GM12872 (cell line): ENCODE results near the gene EPHA2.

Experiments
- TF ChIP-seq, protein P1 (sequence below): IDR thresholded peaks from 3 replicates; pipeline ENCODE4 v1.5.1; 2011; ENCODE audit warnings: low read depth, mild to moderate bottlenecking, low read length, moderate library complexity; ENCODE audit not compliant: insufficient read depth

EPHA2 gene

DNA sequence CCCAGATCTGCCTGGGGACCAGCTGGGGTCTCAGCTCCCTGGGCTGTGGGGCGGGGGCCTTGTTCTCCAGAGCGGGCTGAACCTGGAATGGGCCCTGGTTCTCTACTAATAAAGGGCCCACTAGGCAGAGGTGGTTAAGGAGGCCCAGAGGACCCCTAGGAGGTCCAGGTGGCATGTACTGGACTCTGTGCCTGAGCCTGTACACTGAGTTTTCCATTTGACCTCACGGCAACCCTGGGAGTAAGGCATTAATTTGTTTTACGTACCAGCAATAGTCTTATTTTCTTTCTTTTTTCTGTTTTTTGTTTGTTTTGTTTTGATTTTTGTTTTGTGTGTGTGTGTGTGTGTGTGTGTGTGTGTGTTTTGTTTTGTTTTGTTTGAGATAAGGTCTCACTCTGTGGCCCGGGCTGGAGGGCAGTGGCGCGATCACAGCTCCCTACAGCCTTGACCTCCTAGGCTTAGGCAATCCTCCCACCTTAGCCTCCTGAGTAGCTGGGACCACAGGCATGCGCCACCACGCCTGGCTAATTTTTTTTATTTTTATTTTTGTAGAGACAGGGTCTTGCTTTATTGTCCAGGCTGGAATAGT is 62.9 kb downstream of the EPHA2 start:
- TF ChIP-seq, protein P1, sequence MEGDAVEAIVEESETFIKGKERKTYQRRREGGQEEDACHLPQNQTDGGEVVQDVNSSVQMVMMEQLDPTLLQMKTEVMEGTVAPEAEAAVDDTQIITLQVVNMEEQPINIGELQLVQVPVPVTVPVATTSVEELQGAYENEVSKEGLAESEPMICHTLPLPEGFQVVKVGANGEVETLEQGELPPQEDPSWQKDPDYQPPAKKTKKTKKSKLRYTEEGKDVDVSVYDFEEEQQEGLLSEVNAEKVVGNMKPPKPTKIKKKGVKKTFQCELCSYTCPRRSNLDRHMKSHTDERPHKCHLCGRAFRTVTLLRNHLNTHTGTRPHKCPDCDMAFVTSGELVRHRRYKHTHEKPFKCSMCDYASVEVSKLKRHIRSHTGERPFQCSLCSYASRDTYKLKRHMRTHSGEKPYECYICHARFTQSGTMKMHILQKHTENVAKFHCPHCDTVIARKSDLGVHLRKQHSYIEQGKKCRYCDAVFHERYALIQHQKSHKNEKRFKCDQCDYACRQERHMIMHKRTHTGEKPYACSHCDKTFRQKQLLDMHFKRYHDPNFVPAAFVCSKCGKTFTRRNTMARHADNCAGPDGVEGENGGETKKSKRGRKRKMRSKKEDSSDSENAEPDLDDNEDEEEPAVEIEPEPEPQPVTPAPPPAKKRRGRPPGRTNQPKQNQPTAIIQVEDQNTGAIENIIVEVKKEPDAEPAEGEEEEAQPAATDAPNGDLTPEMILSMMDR = no peak

DNA sequence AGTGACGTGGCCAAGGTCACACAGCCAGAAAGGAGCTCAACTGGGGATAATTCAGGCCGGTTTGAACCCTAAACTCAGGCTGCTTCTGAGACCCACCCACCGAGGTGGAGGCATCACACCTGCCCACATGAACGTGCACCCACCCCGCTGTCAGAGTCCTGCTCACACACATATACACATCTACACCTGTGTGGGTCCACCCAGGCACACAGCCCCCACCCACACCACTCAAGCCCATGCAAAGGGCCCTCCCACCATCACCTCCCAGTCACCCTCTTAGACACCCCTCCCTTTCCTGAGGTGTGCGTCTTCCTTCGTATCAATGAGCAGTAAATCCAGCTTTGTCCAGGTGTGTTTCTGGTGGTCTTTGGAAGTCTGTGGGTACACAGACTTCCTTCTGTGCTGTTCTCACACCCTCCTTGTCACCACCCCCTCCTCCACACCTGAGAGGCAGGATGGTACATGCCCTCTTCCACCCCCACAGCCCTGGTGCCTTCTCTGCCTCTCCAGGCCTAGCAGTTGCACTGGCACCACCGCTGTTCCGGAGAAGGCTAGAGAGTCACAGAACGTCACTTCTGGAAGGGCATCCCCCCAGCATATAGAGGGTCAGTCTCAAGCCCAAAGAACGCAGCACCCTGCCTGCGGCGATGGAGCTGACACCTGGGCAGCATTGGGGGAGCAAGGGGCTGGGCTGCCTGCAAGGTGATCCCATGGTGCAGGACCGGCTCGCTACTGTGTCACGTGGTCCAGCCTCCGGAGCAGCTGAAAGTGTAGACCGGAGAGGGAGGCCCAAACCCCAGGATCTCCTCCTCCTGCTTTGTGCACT is 63.6 kb downstream of the EPHA2 start:
- TF ChIP-seq, protein P1 = no peak

DNA sequence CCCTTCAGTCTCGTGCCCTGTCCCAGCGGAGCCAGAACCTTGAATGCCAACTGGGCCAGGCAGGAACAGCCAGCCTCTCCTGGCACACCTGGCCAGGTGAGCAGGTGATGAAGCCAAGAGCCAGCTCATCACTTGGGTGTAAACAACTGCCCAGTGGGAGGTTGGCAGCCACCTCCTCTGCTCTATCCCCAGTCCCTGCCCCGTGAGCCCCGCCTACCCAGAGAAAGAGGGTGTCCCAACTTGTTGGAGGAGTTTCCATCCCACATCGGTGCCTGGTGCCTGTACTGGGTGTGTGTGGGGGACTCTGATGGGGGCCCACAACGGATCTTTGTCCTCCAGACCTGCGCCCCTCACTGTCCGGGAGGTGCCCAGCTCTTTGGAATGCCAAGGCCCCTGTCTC is 64.6 kb downstream of the EPHA2 start:
- TF ChIP-seq, protein P1 = no peak

DNA sequence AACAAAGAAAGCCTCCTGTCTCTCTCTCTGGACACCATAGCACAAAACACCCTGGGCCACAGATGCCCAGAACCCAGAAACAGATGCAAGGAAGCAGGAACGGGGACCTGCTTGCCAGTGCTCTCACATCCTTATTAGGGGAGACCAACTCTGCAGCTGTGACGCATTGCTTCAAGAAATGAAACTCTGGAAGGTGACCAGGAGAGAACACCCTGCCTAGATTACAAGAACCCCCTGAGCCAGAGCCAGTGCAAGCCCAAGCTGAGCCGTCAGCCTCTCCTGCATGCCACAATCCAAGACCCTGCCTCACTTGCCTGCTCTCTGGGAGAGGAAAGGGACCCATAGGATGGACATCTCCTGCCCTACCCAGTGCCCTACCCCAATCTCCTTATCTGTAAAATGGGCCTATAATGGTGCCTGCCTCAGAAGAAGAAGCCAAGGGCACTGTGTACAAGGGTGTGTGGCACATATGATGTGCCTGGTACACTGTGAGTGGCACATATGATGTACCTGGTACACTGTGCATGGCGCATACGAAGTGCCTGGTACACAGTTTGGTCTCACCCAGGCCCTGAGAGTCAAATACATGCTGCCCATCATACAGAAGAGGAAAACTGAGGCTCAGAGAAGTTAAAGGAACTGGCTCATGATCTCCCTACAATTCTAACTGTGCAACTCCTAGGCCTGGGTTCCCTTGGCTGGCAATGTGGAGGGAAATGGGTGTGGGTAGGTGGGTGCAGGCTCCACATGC is 65.6 kb downstream of the EPHA2 start:
- TF ChIP-seq, protein P1 = no peak

DNA sequence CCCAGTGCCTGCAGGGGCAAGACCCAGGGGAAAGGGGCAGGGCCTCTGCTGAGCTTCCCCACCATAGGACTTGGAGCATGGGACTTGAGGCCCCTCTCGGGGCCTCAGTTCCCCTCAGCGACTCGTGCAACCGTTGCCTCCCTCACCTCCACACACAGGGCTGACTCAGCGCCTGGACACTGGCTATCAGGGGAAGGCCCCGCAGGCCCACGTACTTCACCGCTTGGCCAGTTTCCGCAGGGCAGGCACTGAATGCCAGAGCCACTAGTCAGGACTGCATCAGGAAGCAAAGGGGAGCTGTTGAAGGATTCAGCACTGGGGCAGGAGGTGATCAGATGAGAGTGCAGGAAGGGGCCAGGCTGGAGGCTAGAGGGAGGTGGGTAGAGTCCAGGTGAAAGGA is 66.9 kb downstream of the EPHA2 start:
- TF ChIP-seq, protein P1 = no peak

DNA sequence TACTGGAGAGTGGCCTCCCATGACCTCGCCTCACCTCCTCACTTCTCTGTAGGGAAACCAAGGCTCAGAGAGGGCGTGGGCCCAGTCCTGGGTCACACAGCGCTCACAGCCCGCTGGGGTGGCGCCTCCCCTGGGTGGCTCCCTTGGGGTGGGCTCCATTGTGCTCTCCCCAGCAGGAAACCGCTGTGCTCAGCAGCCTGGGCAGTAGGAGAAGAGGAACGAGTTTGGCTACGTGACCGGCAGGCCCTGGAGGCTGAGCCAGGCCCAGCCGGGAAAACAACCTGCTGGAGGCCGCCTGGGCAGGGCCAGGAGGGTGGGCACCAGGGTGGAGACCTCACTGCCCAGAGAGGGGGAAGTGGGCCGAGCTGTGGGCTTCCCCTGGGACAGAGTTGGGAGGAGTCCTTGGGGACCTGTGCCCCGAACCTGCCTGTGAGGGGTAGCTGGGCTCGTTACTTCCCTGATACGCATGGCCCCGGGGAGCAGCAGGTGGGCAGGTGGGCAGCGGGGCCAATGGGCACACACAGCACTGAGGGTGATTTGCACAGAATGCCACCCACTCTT is 67.4 kb downstream of the EPHA2 start:
- TF ChIP-seq, protein P1 = no peak

DNA sequence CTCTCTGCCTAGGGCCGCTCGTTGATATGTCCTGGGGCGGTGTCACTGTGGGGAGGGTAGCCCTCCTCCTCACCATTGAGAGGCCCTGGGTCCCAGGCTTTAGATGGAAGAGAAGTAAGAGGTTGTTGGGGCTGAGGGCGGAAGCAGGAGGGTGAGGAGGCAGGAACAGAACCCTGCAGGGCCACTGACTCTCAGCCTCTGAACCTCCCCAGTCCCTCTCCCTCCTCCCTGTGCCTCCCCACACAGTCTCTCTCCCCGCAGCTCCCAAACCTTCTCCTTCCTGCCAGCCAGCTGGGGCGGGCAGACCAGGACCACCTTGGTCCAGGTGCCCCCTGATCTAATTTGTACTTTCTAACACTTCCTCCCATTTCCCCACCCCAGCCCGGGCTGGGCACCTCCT is 68.1 kb downstream of the EPHA2 start:
- TF ChIP-seq, protein P1 = no peak
